C4-2B (cell line): ENCODE data around the gene KCNT2.

ENCODE experiments used
- ZFX ChIP-seq: fragments of 450-650 bp; IDR thresholded peaks from 2 replicates; pipeline ENCODE4 v1.6.1; 2017
- TF ChIP-seq, protein P1 (sequence below): fragments of 450-650 bp; conservative IDR thresholded peaks from 2 replicates; pipeline ENCODE4 v1.5.1; 2017; ENCODE audit warnings: mild to moderate bottlenecking

DNA sequence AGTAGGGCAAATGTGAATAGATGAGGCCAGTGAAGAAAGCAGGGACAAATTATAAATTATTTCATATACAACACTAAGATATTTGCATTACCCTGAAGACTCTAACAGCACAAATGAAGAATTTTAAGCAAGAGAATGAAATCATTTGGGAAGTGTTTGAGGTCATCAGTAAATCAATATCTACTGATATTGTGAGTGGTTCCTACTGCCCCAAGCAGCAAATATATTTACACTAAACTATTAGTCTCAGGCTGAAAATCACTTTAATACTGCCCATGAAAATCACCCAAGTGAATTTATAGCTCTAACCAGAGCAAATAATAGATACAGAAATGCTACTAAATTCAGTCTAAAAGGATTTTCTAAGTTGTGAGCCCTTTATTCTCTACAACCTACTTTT, 163.6 kb downstream of the KCNT2 start:
- TF ChIP-seq, protein P1, sequence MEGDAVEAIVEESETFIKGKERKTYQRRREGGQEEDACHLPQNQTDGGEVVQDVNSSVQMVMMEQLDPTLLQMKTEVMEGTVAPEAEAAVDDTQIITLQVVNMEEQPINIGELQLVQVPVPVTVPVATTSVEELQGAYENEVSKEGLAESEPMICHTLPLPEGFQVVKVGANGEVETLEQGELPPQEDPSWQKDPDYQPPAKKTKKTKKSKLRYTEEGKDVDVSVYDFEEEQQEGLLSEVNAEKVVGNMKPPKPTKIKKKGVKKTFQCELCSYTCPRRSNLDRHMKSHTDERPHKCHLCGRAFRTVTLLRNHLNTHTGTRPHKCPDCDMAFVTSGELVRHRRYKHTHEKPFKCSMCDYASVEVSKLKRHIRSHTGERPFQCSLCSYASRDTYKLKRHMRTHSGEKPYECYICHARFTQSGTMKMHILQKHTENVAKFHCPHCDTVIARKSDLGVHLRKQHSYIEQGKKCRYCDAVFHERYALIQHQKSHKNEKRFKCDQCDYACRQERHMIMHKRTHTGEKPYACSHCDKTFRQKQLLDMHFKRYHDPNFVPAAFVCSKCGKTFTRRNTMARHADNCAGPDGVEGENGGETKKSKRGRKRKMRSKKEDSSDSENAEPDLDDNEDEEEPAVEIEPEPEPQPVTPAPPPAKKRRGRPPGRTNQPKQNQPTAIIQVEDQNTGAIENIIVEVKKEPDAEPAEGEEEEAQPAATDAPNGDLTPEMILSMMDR, result no peak
- no peak for TF ChIP-seq ZFX
